Calu3 (cell line): ENCODE data around the gene LRGUK. TPM values are rescaled to one million over a fixed set of nuclear protein-coding genes. Genes with fewer than 3 reads are reported as not detected.

ENCODE experiments used
- BruUV-seq: library from RNA; stranded (reverse); fragments of 400-500 nt; replicated peaks from 2 replicates; lab custom pipeline; 2021; lab: Mats Ljungman, UMichigan
- CTCF ChIA-PET: fragments of 300-600 bp; sonication (Branson Sonifier 250); formaldehyde crosslinking; loops from one replicate; lab custom pipeline; 2022; ENCODE audit warnings: antibody characterized with exemption; lab: Charles Lee
- DNase-seq: peaks from one replicate; pipeline ENCODE4 v3.0.0; 2022
- H3K27ac Mint-ChIP-seq: one replicate; pipeline ENCODE4 v1.8.0; 2022; ENCODE audit warnings: mixed read lengths; ENCODE audit not compliant: unreplicated experiment
- H3K27me3 Mint-ChIP-seq: one replicate; pipeline ENCODE4 v1.8.0; 2022; ENCODE audit warnings: mixed read lengths; ENCODE audit not compliant: unreplicated experiment
- H3K36me3 Mint-ChIP-seq: one replicate; pipeline ENCODE4 v1.8.0; 2022; ENCODE audit warnings: mild to moderate bottlenecking, moderate library complexity, mixed read lengths; ENCODE audit not compliant: insufficient read depth, unreplicated experiment
- H3K4me1 Mint-ChIP-seq: one replicate; pipeline ENCODE4 v1.8.0; 2022; ENCODE audit warnings: mild to moderate bottlenecking, low read depth, mixed read lengths; ENCODE audit not compliant: unreplicated experiment
- H3K4me3 Mint-ChIP-seq: one replicate; pipeline ENCODE4 v1.8.0; 2022; ENCODE audit warnings: mild to moderate bottlenecking, low read depth, moderate library complexity, mixed read lengths; ENCODE audit not compliant: unreplicated experiment
- H3K9me3 Mint-ChIP-seq: one replicate; pipeline ENCODE4 v1.8.0; 2022; ENCODE audit warnings: low read depth, mixed read lengths; ENCODE audit not compliant: unreplicated experiment
- CTCF ChIP-seq: fragments of 200-600 bp; IDR thresholded peaks from one replicate; pipeline ENCODE4 v1.8.0; 2022; ENCODE audit warnings: antibody characterized with exemption; ENCODE audit not compliant: unreplicated experiment
- intact Hi-C: fragments of 100-400 bp; cut with micrococcal nuclease; formaldehyde crosslinking; loops from one replicate; pipeline ENCODE4 v1.10.0; 2022; ENCODE audit not compliant: unreplicated experiment
- total RNA-seq: library from RNA; stranded (reverse); gene quantifications from 2 replicates; pipeline ENCODE4 v1.2.3, GENCODE V29; 2022

The LRGUK gene
- total RNA-seq, 1 experiment from 2014 or later = 0.52 TPM

DNA sequence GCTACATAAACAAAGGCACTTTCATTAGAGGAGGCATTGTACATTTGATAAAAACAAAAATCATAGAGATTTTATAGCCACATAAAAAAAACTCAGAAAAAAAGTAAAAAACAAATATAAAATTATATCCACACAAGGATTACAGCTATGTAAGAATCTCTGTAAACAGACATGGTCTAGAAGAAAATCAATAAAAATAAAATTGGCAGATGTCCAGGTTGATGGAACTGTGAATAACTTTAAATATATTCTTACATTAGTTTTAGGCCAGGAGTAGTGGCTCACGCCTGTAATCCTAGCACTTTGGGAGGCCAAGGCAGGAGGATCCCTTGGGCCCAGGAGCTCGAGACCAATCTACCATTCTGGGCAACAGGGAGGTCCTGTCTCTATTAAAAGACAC is 170.3 kb downstream of the LRGUK start:
- TF ChIP-seq CTCF = no peak
- Mint-ChIP-seq H3K36me3 (peaks cover 6% of the 10 kb centered on the region), H3K27me3 (no peaks in the 10 kb centered on the region), H3K27ac (no peak overlapping the region), H3K4me3 (no peak overlapping the region), H3K9me3 (no peaks in the 10 kb centered on the region), H3K4me1 (no peaks in the 10 kb centered on the region)
- BruUV-seq = no TSS peak
- CTCF ChIA-PET = no interaction called here
- no peak for DNase-seq
- intact Hi-C loops = no loop called here

DNA sequence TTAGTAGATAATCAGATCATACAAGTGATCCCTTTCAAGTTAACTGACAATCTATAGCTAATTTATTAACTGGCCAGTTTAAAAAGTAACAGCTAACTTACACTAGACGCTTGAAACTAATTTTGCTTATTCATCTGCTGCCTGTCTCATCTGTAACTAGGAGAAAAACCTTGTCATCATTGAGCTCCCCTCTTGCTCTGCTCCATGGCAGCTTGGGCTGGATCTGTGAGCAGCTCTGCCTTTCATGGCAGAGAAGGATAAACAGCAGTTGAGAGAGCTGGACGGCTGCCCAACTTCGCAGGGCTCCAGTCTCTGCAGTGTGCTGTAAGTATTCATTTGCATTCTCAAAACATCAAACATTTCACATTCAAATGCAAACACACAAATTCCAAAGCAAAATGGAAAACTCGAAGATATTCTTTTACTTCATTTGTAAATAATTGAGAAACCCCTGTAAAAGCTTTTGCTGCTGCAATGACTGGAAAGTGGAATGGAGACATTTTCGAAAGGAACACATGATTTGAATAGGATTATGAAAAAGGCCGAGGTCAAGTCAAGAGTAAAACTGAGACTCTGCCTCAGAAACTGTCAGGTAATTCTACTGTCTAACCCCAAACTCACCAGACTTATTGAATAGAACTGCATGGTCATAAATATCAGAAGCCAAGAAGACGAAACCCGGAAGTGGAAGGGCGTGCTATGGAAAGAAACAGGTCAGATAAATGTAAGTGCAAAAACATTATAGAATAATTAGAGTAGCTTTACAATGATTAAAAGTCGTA is 172.0 kb downstream of the LRGUK start:
- H3K36me3 Mint-ChIP-seq = peaks cover 6% of the 10 kb centered on the region
- H3K27ac Mint-ChIP-seq = no peak overlapping the region
- intact Hi-C loops = no loop called here
- H3K4me1 Mint-ChIP-seq = no peaks in the 10 kb centered on the region
- no TSS peak for BruUV-seq
- no peak for TF ChIP-seq CTCF
- H3K4me3 Mint-ChIP-seq = no peak overlapping the region
- H3K9me3 Mint-ChIP-seq = no peaks in the 10 kb centered on the region
- CTCF ChIA-PET = no interaction called here
- H3K27me3 Mint-ChIP-seq = no peaks in the 10 kb centered on the region
- no peak for DNase-seq

DNA sequence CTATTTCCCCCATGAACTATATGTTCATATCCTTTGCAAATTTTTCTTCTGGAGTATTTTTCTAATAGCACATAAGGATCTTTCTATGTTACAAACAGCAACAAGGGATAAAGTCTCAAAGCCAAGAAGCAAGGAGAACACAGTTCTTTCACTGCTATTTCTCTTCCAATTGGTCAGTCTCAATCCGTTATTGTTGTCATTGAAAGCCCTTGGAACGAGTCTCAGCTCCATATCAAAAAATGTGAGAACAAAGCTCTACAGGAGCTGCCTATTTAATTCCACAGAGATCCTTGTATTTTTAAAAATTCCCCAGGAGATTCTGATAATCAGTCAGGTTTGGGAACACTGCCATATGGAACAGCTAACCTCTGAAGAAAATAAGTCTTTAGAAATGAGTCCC is 173.8 kb downstream of the LRGUK start:
- intact Hi-C loops = no loop called here
- Mint-ChIP-seq H3K36me3 (peaks cover 10% of the 10 kb centered on the region), H3K27ac (no peak overlapping the region), H3K9me3 (no peaks in the 10 kb centered on the region), H3K4me3 (no peak overlapping the region), H3K4me1 (no peaks in the 10 kb centered on the region), H3K27me3 (no peaks in the 10 kb centered on the region)
- no peak for DNase-seq
- TF ChIP-seq CTCF = no peak
- BruUV-seq = no TSS peak
- CTCF ChIA-PET = no interaction called here

DNA sequence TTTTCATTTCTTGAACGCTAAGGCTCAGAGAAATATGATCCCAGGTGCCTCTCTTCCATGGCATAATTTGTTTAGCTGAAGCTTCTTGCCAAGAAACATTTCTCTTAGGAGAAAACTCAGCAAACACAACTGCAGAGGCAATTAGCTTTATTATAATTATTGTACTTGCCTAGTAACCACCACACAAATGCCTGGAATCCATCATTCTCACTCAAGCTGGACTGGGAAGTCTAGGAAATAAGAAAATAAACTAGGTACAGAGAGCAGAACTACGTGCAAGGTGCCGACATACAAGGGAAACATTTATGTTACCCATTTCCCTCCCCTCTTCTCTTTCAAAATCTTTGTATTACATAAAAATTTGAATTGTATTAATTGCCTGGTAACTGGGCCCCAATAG is 174.5 kb downstream of the LRGUK start:
- Mint-ChIP-seq H3K36me3 (peaks cover 10% of the 10 kb centered on the region), H3K4me1 (no peaks in the 10 kb centered on the region), H3K9me3 (no peaks in the 10 kb centered on the region), H3K4me3 (no peak overlapping the region), H3K27ac (no peak overlapping the region), H3K27me3 (no peaks in the 10 kb centered on the region)
- TF ChIP-seq CTCF = no peak
- no TSS peak for BruUV-seq
- intact Hi-C loops = no loop called here
- CTCF ChIA-PET = no interaction called here
- DNase-seq = no peak
